GM12801 (cell line): ENCODE measurements around the gene PACRG.

Experiments
- CTCF ChIP-seq: IDR thresholded peaks from one replicate; pipeline ENCODE4 v1.5.1; 2011; ENCODE audit warnings: control low read depth; ENCODE audit not compliant: insufficient read length; ENCODE audit errors: extremely low read depth

PACRG gene

GRCh38 chr6:162821102-162821501, 93.3 kb downstream of the PACRG start:
- no peak for TF ChIP-seq CTCF

- no peak for TF ChIP-seq CTCF
Measured at GRCh38 chr6:162825597-162825996, 97.8 kb downstream of the PACRG start.

GRCh38 chr6:162829013-162829742, 101.4 kb downstream of the PACRG start:
- TF ChIP-seq CTCF, result no peak

- no peak for TF ChIP-seq CTCF
Measured at GRCh38 chr6:162833776-162834175, 106.0 kb downstream of the PACRG start.

GRCh38 chr6:162845972-162846371, 118.2 kb downstream of the PACRG start:
- TF ChIP-seq CTCF, result no peak

GRCh38 chr6:162846723-162847122, 118.9 kb downstream of the PACRG start:
- TF ChIP-seq CTCF, result no peak

GRCh38 chr6:162849269-162849668, 121.5 kb downstream of the PACRG start:
- TF ChIP-seq CTCF, result no peak

- no peak for TF ChIP-seq CTCF
Measured at GRCh38 chr6:162852192-162852591, 124.4 kb downstream of the PACRG start.
